ENCODE data around the gene TUBB1. TPM values are rescaled to one million over a fixed set of nuclear protein-coding genes. Genes with fewer than 3 reads are reported as not detected.

Gene TUBB1
- total and polyA plus RNA-seq, 2 of the 13 experiments (the other 11 are each of a cell fraction or from before 2014, with no cell fraction given), result 0.11 to 57.6 TPM

DNA sequence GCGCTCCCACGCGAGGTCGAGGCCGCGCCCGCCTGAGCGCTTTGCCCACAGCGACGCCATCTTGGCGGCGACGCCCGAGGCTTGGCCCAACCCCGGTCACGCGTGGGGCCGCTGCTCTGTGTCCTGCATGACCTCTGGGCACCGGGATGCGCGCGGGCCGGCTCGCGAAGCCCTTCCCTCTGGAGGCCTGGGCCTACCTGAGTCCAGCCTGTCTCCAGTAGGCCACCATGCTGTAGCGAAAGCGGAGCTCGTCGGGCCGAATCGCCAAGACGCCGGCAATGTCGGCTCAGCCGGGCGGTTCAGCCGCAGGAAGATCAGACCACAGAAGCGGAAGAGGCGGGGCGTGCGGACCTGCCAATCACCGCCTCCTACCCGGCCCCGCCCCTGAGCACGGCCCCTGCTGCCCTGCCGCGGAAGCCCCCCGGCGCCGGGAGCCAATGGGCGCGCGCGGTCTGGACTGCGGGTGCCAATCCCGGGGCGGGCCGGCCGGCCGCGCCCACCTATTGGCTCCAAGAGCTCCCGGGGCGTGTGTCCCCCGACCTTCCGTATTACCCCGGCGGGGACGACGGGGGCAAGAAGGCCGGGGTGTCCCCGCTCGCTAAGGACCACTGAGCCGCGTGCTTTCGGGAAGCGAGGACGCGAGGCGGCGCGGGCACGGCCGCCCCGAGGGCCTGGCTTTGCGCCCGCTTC is 12.9 kb downstream of the TUBB1 start, which contains the start of gene ATP5F1E (continued):
- TF ChIP-seq ZNF274 (CRISPR knock-in tag; IDR thresholded peaks at IDR 0.05) (peak; percentile 96), FOXM1 (CRISPR knock-in tag; IDR thresholded peaks at IDR 0.05) (peak; percentile 83), ARID4A (CRISPR knock-in tag; IDR thresholded peaks at IDR 0.05; ENCODE audit: borderline replicate concordance) (peak; percentile 95), ESRRA (CRISPR knock-in tag; IDR thresholded peaks at IDR 0.05; ENCODE audit: low read depth) (peak; percentile 83), IRF2 (CRISPR knock-in tag; IDR thresholded peaks at IDR 0.05) (peak; percentile 87; the same call in 1 of the 2 replicates), BRCA1 (CRISPR knock-in tag; IDR thresholded peaks at IDR 0.05) (peak; percentile 73), POLR2AphosphoS2 (IDR thresholded peaks at IDR 0.05; ENCODE audit: low read depth, low read length) (no peak), ZNF276 (CRISPR knock-in tag; IDR thresholded peaks at IDR 0.05; ENCODE audit: low read depth) (no peak), ATF7-NPFF (CRISPR knock-in tag; IDR thresholded peaks at IDR 0.05; ENCODE audit: low read depth) (peak; percentile 89), JUND (CRISPR knock-in tag; IDR thresholded peaks at IDR 0.05) (peak; percentile 52), CREB1 (IDR thresholded peaks at IDR 0.05) (peak; percentile 29; the same call in 1 of the 2 replicates), CREB1 (CRISPR knock-in tag; IDR thresholded peaks at IDR 0.05) (no peak), RFXAP (CRISPR knock-in tag; IDR thresholded peaks at IDR 0.05; ENCODE audit: borderline replicate concordance) (peak; percentile 97), PAXIP1 (CRISPR knock-in tag; conservative IDR thresholded peaks at IDR 0.05) (peak; percentile 46)
- TF ChIP-seq, protein P1, sequence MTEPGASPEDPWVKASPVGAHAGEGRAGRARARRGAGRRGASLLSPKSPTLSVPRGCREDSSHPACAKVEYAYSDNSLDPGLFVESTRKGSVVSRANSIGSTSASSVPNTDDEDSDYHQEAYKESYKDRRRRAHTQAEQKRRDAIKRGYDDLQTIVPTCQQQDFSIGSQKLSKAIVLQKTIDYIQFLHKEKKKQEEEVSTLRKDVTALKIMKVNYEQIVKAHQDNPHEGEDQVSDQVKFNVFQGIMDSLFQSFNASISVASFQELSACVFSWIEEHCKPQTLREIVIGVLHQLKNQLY (CRISPR knock-in tag; IDR thresholded peaks at IDR 0.05), result peak; percentile 12; the same call in 1 of the 2 replicates
